ENCODE measurements around the gene SGCG.
A peak's percentile ranks its signal among the peaks of the same experiment; 100 is the strongest.

SGCG gene

GRCh38 chr13:23323946-23324709 lies 143.3 kb downstream of the SGCG start:
- peak in 7 of 56 donors; percentile 7 to 24 (median 11) for DNase-seq

- no peak for DNase-seq
These were observed 144.4 kb downstream of the SGCG start for GRCh38 chr13:23325191-23325590.

GRCh38 chr13:23330356-23330755 lies 149.6 kb downstream of the SGCG start:
- peak in 2 of 56 donors; percentile 22 to 24 for DNase-seq

GRCh38 chr13:23339225-23339624 lies 158.4 kb downstream of the SGCG start:
- no peak for DNase-seq

DNA sequence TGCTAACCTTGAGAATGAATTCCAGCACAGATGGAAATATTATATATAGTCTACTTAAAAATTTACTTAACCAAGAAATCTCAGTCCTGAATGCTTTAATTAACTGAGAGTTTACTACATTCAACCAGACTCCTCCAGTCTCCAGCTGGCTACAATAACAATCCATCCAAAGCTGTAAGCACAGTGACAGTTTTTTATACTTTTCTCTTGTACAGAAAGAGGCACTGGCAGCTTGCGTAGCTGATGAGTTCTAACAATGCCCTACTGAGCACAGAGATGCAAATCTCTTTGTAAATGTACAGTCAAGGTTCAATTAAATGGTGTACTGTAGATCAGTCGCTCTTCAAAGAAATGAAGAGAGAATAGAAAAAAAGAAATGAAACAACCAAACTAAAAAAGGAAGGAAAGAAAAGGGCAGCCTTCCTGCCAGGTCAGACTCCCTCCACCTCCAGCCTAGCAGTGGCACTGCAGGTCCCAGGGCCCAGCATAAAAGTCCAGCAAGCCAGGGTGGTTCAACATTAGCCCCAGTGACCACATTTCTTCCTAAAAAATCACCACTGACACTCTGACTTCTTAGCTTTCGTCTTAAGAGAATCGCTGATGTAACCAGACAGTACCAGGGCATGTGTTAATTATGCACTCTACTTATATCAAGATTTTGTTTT lies 164.3 kb downstream of the SGCG start:
- DNase-seq, result no peak

DNA sequence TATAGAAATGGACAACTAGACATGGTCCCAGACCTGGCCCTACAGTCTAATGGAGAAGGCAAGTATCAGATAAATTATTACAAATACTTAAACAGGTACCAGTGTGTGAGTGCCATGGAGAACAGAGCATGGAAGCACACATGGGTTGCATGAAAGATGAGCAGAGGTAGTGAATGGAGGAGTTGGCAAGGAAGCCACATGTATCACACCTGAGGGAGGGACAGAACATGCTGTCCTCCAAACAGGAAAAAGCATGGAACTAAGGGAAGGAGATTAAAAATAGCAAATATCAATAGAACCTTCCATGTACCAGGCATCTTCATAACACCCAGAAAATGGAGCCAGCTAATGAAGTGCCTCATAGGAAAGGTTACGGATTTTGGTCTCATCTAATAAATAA lies 166.8 kb downstream of the SGCG start:
- DNase-seq, result no peak

- no peak for DNase-seq
These were observed 167.7 kb downstream of the SGCG start for GRCh38 chr13:23348262-23349127.

- no peak for DNase-seq
These were observed 168.6 kb downstream of the SGCG start for GRCh38 chr13:23349161-23349897.

GRCh38 chr13:23350009-23350408 lies 169.2 kb downstream of the SGCG start:
- no peak for DNase-seq

GRCh38 chr13:23352161-23352560 lies 171.4 kb downstream of the SGCG start:
- DNase-seq, result no peak

- DNase-seq, result no peak
These were observed 173.7 kb downstream of the SGCG start for GRCh38 chr13:23354520-23354919.

DNA sequence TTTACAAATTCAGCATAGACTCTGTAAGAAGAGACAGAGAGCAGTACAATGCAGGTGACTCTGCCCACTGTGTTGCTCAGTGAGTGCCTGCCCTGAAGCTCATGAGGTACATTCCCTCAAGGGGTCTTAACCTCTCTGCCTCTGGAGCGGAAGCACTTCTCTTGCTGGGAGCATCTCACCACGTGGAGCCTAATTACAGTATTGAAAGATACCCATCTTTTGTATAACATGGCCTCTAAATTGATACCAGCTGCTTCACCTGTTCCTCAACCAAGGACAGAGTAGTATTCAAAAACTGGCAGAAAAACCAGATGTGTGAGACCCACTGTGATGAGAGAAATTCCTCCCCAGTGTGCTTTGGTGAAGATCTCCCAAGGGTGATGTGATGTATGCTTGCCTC lies 175.6 kb downstream of the SGCG start:
- no peak for DNase-seq

- DNase-seq, result no peak
These were observed 176.6 kb downstream of the SGCG start for GRCh38 chr13:23357349-23357748.

DNA sequence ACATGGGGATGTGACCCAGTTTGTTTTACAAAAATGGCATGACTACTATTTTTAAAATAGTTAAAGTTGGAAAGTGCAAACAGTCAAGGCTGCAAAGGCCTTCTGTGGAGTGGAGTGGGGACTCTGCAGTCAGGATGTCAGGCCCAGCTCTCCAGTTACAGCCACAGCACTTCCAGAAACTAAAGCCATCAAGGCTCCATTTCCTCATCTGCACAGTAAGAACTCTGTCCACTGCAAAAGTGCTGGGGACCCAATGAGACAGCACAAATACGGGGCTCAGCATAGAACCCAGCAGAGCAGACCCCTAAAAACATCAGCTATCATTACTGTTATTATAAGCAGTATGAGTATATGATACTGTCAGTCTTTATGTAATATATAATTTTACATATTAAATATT lies 179.1 kb downstream of the SGCG start:
- no peak for DNase-seq

GRCh38 chr13:23365652-23366051 lies 184.9 kb downstream of the SGCG start:
- no peak for DNase-seq

- no peak for DNase-seq
These were observed 187.1 kb downstream of the SGCG start for GRCh38 chr13:23367907-23368306.

- DNase-seq, result no peak
These were observed 191.6 kb downstream of the SGCG start for GRCh38 chr13:23372264-23372906.

Data from amygdala (tissue), 56 donors.